A549 (cell line): ENCODE measurements around the gene SLC25A24.

Experiments used
- CBX8 ChIP-seq: fragments of 200-600 bp; sonication (generic); IDR thresholded peaks from 2 replicates; pipeline ENCODE4 v1.6.1; 2016
- CEBPB ChIP-seq, 2 experiments: fragments of >200 bp in 1 of 2; sonication (Bioruptor Twin) in 1 of 2; formaldehyde crosslinking in 1 of 2; IDR thresholded peaks; 2 replicates each; pipeline ENCODE4 v1.6.1; 2012 to 2016
- CHD2 ChIP-seq: fragments of 150-350 bp; IDR thresholded peaks from 2 replicates; pipeline ENCODE4 v1.6.1; 2014; ENCODE audit warnings: low read length; ENCODE audit not compliant: partially characterized antibody
- CTCF ChIP-seq: fragments of >200 bp; sonication (Bioruptor Twin); formaldehyde crosslinking; IDR thresholded peaks from 3 replicates; pipeline ENCODE4 v1.5.1; 2016
- EP300 ChIP-seq, 2 experiments: fragments of >200 bp; sonication (Bioruptor Twin); formaldehyde crosslinking; IDR thresholded peaks; 2 replicates in 1 of 2; 3 replicates in 1 of 2; pipeline ENCODE4 v1.6.1; 2016 to 2017
- ESRRA ChIP-seq: fragments of 150-350 bp; IDR thresholded peaks from 2 replicates; pipeline ENCODE4 v1.6.1; 2014; ENCODE audit warnings: mild to moderate bottlenecking, low read length, borderline replicate concordance
- JUN ChIP-seq, 2 experiments: fragments of >200 bp; sonication (Bioruptor Twin); formaldehyde crosslinking; IDR thresholded peaks; 2 replicates in 1 of 2; 3 replicates in 1 of 2; pipeline ENCODE4 v1.6.1; 2016 to 2017
- MAX ChIP-seq: IDR thresholded peaks from 2 replicates; pipeline ENCODE4 v1.6.1; 2012
- POLR2A ChIP-seq: IDR thresholded peaks from 2 replicates; pipeline ENCODE4 v1.6.1; 2012; ENCODE audit warnings: mild to moderate bottlenecking, low read length
- RFX5 ChIP-seq: fragments of 450-650 bp; IDR thresholded peaks from 2 replicates; pipeline ENCODE4 v1.7.1; 2014; ENCODE audit warnings: antibody characterized with exemption, mild to moderate bottlenecking, moderate library complexity

GRCh38 chr1:108190001-108190634 lies 10.0 kb downstream of the SLC25A24 start:
- TF ChIP-seq MAX (no peak), CTCF (no peak), CEBPB (IDR thresholded peaks at IDR 0.05) (no peak), CBX8 (no peak), RFX5 (no peak), ESRRA (no peak), POLR2A (no peak), CHD2 (no peak), EP300 (IDR thresholded peaks at IDR 0.05) (no peak), JUN (IDR thresholded peaks at IDR 0.05) (no peak)
